ENCODE results near the gene LHX6. TPM values are rescaled to one million over a fixed set of nuclear protein-coding genes. Genes with fewer than 3 reads are reported as not detected.

The LHX6 gene
- total RNA-seq, 1 experiment from 2014 or later, result 1.5 TPM

GRCh38 chr9:122205176-122205575, 23.6 kb downstream of the LHX6 start (continued):
- no peak for TF ChIP-seq E2F4 (CRISPR knock-in tag; IDR thresholded peaks at IDR 0.05; ENCODE audit: borderline replicate concordance, low read depth)
- TF ChIP-seq FOXK1 (CRISPR knock-in tag; IDR thresholded peaks at IDR 0.05), result no peak
- TF ChIP-seq, protein P1, sequence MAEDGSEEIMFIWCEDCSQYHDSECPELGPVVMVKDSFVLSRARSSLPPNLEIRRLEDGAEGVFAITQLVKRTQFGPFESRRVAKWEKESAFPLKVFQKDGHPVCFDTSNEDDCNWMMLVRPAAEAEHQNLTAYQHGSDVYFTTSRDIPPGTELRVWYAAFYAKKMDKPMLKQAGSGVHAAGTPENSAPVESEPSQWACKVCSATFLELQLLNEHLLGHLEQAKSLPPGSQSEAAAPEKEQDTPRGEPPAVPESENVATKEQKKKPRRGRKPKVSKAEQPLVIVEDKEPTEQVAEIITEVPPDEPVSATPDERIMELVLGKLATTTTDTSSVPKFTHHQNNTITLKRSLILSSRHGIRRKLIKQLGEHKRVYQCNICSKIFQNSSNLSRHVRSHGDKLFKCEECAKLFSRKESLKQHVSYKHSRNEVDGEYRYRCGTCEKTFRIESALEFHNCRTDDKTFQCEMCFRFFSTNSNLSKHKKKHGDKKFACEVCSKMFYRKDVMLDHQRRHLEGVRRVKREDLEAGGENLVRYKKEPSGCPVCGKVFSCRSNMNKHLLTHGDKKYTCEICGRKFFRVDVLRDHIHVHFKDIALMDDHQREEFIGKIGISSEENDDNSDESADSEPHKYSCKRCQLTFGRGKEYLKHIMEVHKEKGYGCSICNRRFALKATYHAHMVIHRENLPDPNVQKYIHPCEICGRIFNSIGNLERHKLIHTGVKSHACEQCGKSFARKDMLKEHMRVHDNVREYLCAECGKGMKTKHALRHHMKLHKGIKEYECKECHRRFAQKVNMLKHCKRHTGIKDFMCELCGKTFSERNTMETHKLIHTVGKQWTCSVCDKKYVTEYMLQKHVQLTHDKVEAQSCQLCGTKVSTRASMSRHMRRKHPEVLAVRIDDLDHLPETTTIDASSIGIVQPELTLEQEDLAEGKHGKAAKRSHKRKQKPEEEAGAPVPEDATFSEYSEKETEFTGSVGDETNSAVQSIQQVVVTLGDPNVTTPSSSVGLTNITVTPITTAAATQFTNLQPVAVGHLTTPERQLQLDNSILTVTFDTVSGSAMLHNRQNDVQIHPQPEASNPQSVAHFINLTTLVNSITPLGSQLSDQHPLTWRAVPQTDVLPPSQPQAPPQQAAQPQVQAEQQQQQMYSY (CRISPR knock-in tag; IDR thresholded peaks at IDR 0.05), result no peak
- TF ChIP-seq, protein P2, sequence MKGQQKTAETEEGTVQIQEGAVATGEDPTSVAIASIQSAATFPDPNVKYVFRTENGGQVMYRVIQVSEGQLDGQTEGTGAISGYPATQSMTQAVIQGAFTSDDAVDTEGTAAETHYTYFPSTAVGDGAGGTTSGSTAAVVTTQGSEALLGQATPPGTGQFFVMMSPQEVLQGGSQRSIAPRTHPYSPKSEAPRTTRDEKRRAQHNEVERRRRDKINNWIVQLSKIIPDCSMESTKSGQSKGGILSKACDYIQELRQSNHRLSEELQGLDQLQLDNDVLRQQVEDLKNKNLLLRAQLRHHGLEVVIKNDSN (CRISPR knock-in tag; IDR thresholded peaks at IDR 0.05), result no peak
- TF ChIP-seq, protein P3, sequence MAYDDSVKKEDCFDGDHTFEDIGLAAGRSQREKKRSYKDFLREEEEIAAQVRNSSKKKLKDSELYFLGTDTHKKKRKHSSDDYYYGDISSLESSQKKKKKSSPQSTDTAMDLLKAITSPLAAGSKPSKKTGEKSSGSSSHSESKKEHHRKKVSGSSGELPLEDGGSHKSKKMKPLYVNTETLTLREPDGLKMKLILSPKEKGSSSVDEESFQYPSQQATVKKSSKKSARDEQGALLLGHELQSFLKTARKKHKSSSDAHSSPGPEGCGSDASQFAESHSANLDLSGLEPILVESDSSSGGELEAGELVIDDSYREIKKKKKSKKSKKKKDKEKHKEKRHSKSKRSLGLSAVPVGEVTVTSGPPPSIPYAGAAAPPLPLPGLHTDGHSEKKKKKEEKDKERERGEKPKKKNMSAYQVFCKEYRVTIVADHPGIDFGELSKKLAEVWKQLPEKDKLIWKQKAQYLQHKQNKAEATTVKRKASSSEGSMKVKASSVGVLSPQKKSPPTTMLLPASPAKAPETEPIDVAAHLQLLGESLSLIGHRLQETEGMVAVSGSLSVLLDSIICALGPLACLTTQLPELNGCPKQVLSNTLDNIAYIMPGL (CRISPR knock-in tag; IDR thresholded peaks at IDR 0.05), result no peak
- TF ChIP-seq ZBTB21 (CRISPR knock-in tag; IDR thresholded peaks at IDR 0.05; ENCODE audit: borderline replicate concordance), result no peak
- no peak for TF ChIP-seq CREB1 (CRISPR knock-in tag; IDR thresholded peaks at IDR 0.05)
- no peak for TF ChIP-seq ZNF121 (CRISPR knock-in tag; IDR thresholded peaks at IDR 0.05)
- TF ChIP-seq GTF2I (CRISPR knock-in tag; conservative IDR thresholded peaks at IDR 0.05), result no peak
- no peak for TF ChIP-seq ZNF317 (CRISPR knock-in tag; IDR thresholded peaks at IDR 0.05; ENCODE audit: borderline replicate concordance, low read depth)
- TF ChIP-seq MLX (CRISPR knock-in tag; IDR thresholded peaks at IDR 0.05), result no peak

- ChIA-PET POLR2A (no interaction called here), CTCF (interaction anchor here (0.8 to 1.5 kb wide), 4 partner anchors 10 to 105 kb away, joined by 3 to 5 read pairs (median 4); no protein-coding TSS in a partner anchor)
- ATAC-seq, result no peak
- no peaks in the 10 kb centered on the region for H3K9me3 Mint-ChIP-seq
- DNase-seq (ENCODE audit: low spot score), result no peak
- H3K4me3 Mint-ChIP-seq, result no peak overlapping the region
- TF ChIP-seq, protein P3 (CRISPR knock-in tag; IDR thresholded peaks at IDR 0.05), result no peak
- TF ChIP-seq ZNF263 (CRISPR knock-in tag; IDR thresholded peaks at IDR 0.05; ENCODE audit: low read depth), result peak; percentile 64; the same call in 1 of the 2 replicates
- no peaks in the 10 kb centered on the region for H3K36me3 Mint-ChIP-seq
- H3K27me3 Mint-ChIP-seq (ENCODE audit: low read depth), result peaks cover 3% of the 10 kb centered on the region; the same call in 1 of the 2 replicates
- no peak overlapping the region for H3K27ac Mint-ChIP-seq
- peaks cover 20% of the 10 kb centered on the region for H3K4me1 Mint-ChIP-seq
These were observed 24.3 kb downstream of the LHX6 start for GRCh38 chr9:122204491-122204890.

DNA sequence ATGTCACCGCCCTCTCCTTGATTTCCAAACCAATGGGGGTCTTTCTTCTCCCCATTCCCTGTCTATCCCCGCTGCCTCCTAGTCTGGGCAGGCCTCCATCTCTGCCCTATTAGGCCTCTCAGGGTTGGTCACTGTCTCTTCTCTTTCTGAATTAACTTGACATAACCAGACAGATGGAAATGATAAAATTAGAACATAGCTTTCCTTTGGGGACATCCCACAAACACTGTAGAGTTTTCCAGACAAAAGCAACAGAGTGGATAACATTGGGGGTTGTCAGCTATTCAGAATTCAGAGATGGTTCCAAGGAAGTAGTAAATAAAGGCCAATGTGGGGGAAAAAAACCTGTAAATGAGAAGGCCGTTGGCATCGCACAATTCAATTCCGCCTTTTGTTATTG, 24.7 kb downstream of the LHX6 start:
- TF ChIP-seq KAT7 (CRISPR knock-in tag; IDR thresholded peaks at IDR 0.05; ENCODE audit: borderline replicate concordance) (no peak), PRRX2 (CRISPR knock-in tag; IDR thresholded peaks at IDR 0.05) (no peak), ELF4 (CRISPR knock-in tag; IDR thresholded peaks at IDR 0.05; ENCODE audit: low read depth) (no peak), ETV6 (CRISPR knock-in tag; IDR thresholded peaks at IDR 0.05) (no peak), RORB (CRISPR knock-in tag; IDR thresholded peaks at IDR 0.05) (no peak), NFE2L1 (CRISPR knock-in tag; IDR thresholded peaks at IDR 0.05) (no peak), ZMAT4 (CRISPR knock-in tag; IDR thresholded peaks at IDR 0.05) (no peak)
- TF ChIP-seq, protein P4, sequence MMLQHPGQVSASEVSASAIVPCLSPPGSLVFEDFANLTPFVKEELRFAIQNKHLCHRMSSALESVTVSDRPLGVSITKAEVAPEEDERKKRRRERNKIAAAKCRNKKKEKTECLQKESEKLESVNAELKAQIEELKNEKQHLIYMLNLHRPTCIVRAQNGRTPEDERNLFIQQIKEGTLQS (CRISPR knock-in tag; conservative IDR thresholded peaks at IDR 0.05), result no peak
- ChIA-PET CTCF (interaction anchor here (0.8 to 1.5 kb wide), 4 partner anchors 10 to 105 kb away, joined by 3 to 5 read pairs (median 4); no protein-coding TSS in a partner anchor), POLR2A (no interaction called here)
- Mint-ChIP-seq H3K4me1 (peaks cover 20% of the 10 kb centered on the region), H3K9me3 (no peaks in the 10 kb centered on the region), H3K27me3 (ENCODE audit: low read depth) (peaks cover 3% of the 10 kb centered on the region; the same call in 1 of the 2 replicates), H3K4me3 (no peak overlapping the region), H3K27ac (no peak overlapping the region), H3K36me3 (no peaks in the 10 kb centered on the region)
- no peak for ATAC-seq
- no peak for DNase-seq (ENCODE audit: low spot score)

Measured in WTC11 (cell line).